ENCODE measurements around the gene WDR86. TPM values are rescaled to one million over a fixed set of nuclear protein-coding genes. Genes with fewer than 3 reads are reported as not detected.

Gene WDR86
- total and polyA plus RNA-seq, 2 experiments from 2014 or later, result 9.1 to 59.1 TPM

DNA sequence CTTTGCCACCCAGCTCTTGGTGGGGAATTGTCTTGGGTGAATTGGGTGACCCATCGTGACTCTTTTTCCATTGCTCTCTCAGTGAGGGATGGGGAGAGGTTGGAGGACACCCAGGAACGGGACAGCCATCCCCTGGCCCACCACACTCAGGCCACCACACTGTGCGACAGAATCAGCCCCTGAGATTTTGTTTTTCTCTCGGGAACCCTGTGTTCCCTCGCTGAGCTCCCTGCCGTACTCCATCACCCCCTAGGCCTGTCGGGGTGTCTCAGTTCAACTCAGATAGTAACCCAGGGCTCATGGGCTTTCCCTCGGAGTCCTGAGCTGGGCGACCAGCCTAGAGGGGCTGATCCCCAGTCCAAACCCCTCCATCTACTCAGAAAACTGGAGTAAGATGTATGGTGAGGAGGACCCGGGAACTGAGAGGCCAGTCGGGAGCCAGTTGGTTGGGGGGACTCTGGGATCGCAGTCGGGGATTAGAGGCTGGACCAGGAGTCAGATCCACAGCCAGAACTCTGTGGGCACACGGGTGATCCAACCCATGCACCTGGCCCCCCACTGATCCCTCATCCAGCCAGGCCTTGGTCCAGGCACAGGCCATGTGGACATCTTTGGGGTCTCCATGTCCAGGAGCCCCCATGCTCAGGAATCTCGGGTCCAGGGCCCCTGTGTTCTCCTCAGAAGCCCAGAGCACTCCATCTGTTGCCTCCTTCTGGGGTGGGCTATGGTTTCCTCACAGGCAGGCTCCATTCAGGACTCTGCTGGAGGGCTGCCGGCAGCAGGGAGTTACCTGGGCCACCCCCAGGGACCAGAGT lies 20.8 kb upstream of the WDR86 start:
- DNase-seq (ENCODE audit: low spot score) (no peak), ATAC-seq (no peak)
- Histone ChIP-seq H3K79me2 (replicated peaks; ENCODE audit: insufficient read depth) (no peaks in the 10 kb centered on the region), H2AFZ (no peak overlapping the region), H3K4me3 (no peak overlapping the region), H3F3A (replicated peaks; ENCODE audit: low read depth) (no peaks in the 10 kb centered on the region), H4K20me1 (replicated peaks; ENCODE audit: insufficient read depth) (no peaks in the 10 kb centered on the region), H3K36me3 (ENCODE audit: insufficient read depth) (no peaks in the 10 kb centered on the region; the same call in 1 of the 2 replicates), H3K27me3 (ENCODE audit: insufficient read depth) (no peaks in the 10 kb centered on the region), H3K4me1 (ENCODE audit: insufficient read depth) (peaks cover 25% of the 10 kb centered on the region), H3K9me2 (ENCODE audit: insufficient read depth) (no peaks in the 10 kb centered on the region), H3K4me2 (no peak overlapping the region), H3K27ac (ENCODE audit: low read depth) (no peak overlapping the region)
- no peak for TF ChIP-seq POLR2AphosphoS5 (IDR thresholded peaks at IDR 0.05; ENCODE audit: low read depth)
- TF ChIP-seq EZH2phosphoT487 (IDR thresholded peaks at IDR 0.05; ENCODE audit: unreplicated experiment), result no peak
- TF ChIP-seq STAT1 (IDR thresholded peaks at IDR 0.05; ENCODE audit: unreplicated experiment), result no peak
- TF ChIP-seq, protein P1, sequence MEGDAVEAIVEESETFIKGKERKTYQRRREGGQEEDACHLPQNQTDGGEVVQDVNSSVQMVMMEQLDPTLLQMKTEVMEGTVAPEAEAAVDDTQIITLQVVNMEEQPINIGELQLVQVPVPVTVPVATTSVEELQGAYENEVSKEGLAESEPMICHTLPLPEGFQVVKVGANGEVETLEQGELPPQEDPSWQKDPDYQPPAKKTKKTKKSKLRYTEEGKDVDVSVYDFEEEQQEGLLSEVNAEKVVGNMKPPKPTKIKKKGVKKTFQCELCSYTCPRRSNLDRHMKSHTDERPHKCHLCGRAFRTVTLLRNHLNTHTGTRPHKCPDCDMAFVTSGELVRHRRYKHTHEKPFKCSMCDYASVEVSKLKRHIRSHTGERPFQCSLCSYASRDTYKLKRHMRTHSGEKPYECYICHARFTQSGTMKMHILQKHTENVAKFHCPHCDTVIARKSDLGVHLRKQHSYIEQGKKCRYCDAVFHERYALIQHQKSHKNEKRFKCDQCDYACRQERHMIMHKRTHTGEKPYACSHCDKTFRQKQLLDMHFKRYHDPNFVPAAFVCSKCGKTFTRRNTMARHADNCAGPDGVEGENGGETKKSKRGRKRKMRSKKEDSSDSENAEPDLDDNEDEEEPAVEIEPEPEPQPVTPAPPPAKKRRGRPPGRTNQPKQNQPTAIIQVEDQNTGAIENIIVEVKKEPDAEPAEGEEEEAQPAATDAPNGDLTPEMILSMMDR (conservative IDR thresholded peaks at IDR 0.05; ENCODE audit: low read depth in 2 of 2), result no peak
- TF ChIP-seq CREB1 (CRISPR knock-in tag; IDR thresholded peaks at IDR 0.05; ENCODE audit: low read depth), result no peak
- TF ChIP-seq, protein P2, sequence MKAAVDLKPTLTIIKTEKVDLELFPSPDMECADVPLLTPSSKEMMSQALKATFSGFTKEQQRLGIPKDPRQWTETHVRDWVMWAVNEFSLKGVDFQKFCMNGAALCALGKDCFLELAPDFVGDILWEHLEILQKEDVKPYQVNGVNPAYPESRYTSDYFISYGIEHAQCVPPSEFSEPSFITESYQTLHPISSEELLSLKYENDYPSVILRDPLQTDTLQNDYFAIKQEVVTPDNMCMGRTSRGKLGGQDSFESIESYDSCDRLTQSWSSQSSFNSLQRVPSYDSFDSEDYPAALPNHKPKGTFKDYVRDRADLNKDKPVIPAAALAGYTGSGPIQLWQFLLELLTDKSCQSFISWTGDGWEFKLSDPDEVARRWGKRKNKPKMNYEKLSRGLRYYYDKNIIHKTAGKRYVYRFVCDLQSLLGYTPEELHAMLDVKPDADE (IDR thresholded peaks at IDR 0.05), result no peak
- TF ChIP-seq JUNB (IDR thresholded peaks at IDR 0.05; ENCODE audit: unreplicated experiment), result no peak
- no peaks in the 10 kb centered on the region for H3K36me3 Mint-ChIP-seq (ENCODE audit: low read depth)
- H3K9me3 Mint-ChIP-seq, result no peaks in the 10 kb centered on the region
- peaks cover 28% of the 10 kb centered on the region for H3K4me1 Mint-ChIP-seq
- peaks cover 7% of the 10 kb centered on the region for H3K27me3 Mint-ChIP-seq (ENCODE audit: insufficient read depth, low read depth, poor library complexity)
- H3K27ac Mint-ChIP-seq, result no peak overlapping the region
- H3K4me3 Mint-ChIP-seq, result no peak overlapping the region

DNA sequence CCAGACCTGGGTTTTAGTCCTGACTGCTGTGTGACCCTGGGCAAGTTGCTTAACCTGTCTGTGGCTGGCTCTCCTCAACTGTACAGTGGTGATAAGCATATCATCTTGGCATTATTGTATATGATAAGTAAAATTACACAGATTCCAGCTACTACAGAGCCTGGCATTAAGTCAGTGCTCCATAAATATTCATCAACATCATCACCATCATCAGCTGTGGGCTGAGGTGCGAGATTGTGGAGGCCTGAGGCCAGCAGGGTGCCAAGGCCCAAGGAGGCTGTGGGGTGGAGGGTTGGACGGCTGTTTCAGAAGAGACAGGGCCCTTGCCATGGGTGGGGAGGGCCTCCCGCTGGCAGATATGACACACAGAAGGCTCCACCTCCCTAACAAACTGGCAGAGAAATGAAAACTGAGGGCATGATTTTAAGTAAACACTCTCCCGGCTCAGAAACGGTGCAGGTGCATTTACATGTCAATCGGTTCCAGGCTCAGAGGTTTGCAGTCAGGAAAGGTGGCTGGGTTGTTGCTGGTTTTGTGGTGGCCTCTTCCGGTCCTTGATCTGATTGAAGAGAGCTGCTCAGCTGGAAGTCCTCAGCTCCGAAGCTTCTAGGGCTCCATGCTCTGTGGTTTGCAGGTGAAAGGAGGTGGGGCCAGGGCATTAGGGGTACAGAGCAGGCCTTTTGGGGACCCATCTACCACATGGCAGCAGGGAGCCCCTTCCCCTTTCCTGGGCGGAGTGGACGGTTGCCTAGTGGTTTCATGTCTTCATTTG lies 19.9 kb upstream of the WDR86 start:
- no peaks in the 10 kb centered on the region; the same call in 1 of the 2 replicates for H3K36me3 ChIP-seq (ENCODE audit: insufficient read depth)
- no peak overlapping the region for H3K4me3 ChIP-seq
- Mint-ChIP-seq H3K4me1 (peaks cover 28% of the 10 kb centered on the region), H3K9me3 (no peaks in the 10 kb centered on the region), H3K36me3 (ENCODE audit: low read depth) (no peaks in the 10 kb centered on the region), H3K4me3 (no peak overlapping the region; the same call in 2 of the 3 replicates), H3K27me3 (ENCODE audit: insufficient read depth, low read depth, poor library complexity) (peaks cover 7% of the 10 kb centered on the region), H3K27ac (peak overlapping the region; percentile 87; the same call in 1 of the 2 replicates)
- no peaks in the 10 kb centered on the region for H3F3A ChIP-seq (replicated peaks; ENCODE audit: low read depth)
- H3K9me2 ChIP-seq (ENCODE audit: insufficient read depth), result no peaks in the 10 kb centered on the region
- H3K27me3 ChIP-seq (ENCODE audit: insufficient read depth), result no peaks in the 10 kb centered on the region
- DNase-seq (ENCODE audit: low spot score), result no peak
- peak; percentile 18 for ATAC-seq
- no peaks in the 10 kb centered on the region for H3K79me2 ChIP-seq (replicated peaks; ENCODE audit: insufficient read depth)
- peaks cover 25% of the 10 kb centered on the region for H3K4me1 ChIP-seq (ENCODE audit: insufficient read depth)
- H2AFZ ChIP-seq, result no peak overlapping the region
- no peaks in the 10 kb centered on the region for H4K20me1 ChIP-seq (replicated peaks; ENCODE audit: insufficient read depth)
- H3K4me2 ChIP-seq, result peak overlapping the region; percentile 45
- H3K27ac ChIP-seq (ENCODE audit: low read depth), result no peak overlapping the region
- no peak for TF ChIP-seq JUNB (IDR thresholded peaks at IDR 0.05; ENCODE audit: unreplicated experiment)
- TF ChIP-seq, protein P1 (conservative IDR thresholded peaks at IDR 0.05; ENCODE audit: low read depth in 2 of 2), result no peak
- no peak for TF ChIP-seq CREB1 (CRISPR knock-in tag; IDR thresholded peaks at IDR 0.05; ENCODE audit: low read depth)
- no peak for TF ChIP-seq STAT1 (IDR thresholded peaks at IDR 0.05; ENCODE audit: unreplicated experiment)
- TF ChIP-seq POLR2AphosphoS5 (IDR thresholded peaks at IDR 0.05; ENCODE audit: low read depth), result no peak
- TF ChIP-seq, protein P2 (IDR thresholded peaks at IDR 0.05), result no peak
- no peak for TF ChIP-seq EZH2 (IDR thresholded peaks at IDR 0.05; ENCODE audit: low read depth, unreplicated experiment)
- no peak for TF ChIP-seq NANOG (IDR thresholded peaks at IDR 0.05; ENCODE audit: borderline replicate concordance)

Measured in GM23338 (cell line).